Vagina (tissue), 2 donors: ENCODE results near the gene LIMA1. TPM values are rescaled to one million over a fixed set of nuclear protein-coding genes. Genes with fewer than 3 reads are reported as not detected.
"Not testable (repeated sequence)": the region's sequence is repeated elsewhere in the genome, so short reads cannot be mapped to it uniquely, and the experiment has no call there.

Experiments
- DNase-seq, 2 donors: peaks; one replicate each; pipeline ENCODE4 v3.0.0-alpha.2; 2017; ENCODE audit errors: extremely low spot score in 2 of 2
- H3K27ac ChIP-seq: fragments of 200-600 bp; sonication (generic); one replicate; pipeline ENCODE4 v1.5.1; 2019
- H3K27me3 ChIP-seq: fragments of 200-600 bp; sonication (generic); one replicate; pipeline ENCODE4 v1.5.1; 2019
- H3K36me3 ChIP-seq, 2 donors: fragments of 200-600 bp; sonication (generic); one replicate each; pipeline ENCODE4 v1.5.1; 2017 to 2019
- H3K4me1 ChIP-seq: fragments of 200-600 bp; sonication (generic); one replicate; pipeline ENCODE4 v1.5.1; 2019
- H3K4me3 ChIP-seq, 2 donors: fragments of 200-600 bp; sonication (generic); 1 replicate in 1 of 2; 2 replicates in 1 of 2; pipeline ENCODE4 v1.5.1; 2016 to 2019
- H3K9me3 ChIP-seq: fragments of 200-600 bp; sonication (generic); one replicate; pipeline ENCODE4 v1.5.1; 2019
- CTCF ChIP-seq, 3 experiments: fragments of 450-650 bp in 2 of 3; fragments of 200-600 bp in 1 of 3; sonication (generic) in 1 of 3; IDR thresholded peaks; one replicate each; pipeline ENCODE4 v1.5.1; 2017 to 2019; ENCODE audit warnings: antibody characterized with exemption in 3 of 3, mild to moderate bottlenecking in 2 of 3, moderate library complexity in 2 of 3
- POLR2A ChIP-seq, 2 donors: fragments of 450-650 bp; IDR thresholded peaks; one replicate each; pipeline ENCODE4 v1.6.1; 2017; ENCODE audit warnings: antibody characterized with exemption in 2 of 2, mild to moderate bottlenecking in 2 of 2, moderate library complexity in 2 of 2
- POLR2AphosphoS5 ChIP-seq, 2 donors: sonication (generic); formaldehyde crosslinking; IDR thresholded peaks; one replicate each; pipeline ENCODE4 v1.9.0; 2017; ENCODE audit warnings: antibody characterized with exemption in 2 of 2, mild to moderate bottlenecking in 2 of 2, low read depth in 1 of 2; ENCODE audit not compliant: insufficient read depth in 1 of 2
- intact Hi-C: fragments of 100-400 bp; cut with DNase I; formaldehyde crosslinking; loops from one replicate; pipeline ENCODE4 v1.15.1; 2023
- total RNA-seq: library from RNA; depleted of rRNA; stranded (reverse); fragments of >200 nt; gene quantifications from one replicate; pipeline ENCODE4 v1.2.3, GENCODE V29; 2016

The LIMA1 gene
- total RNA-seq, 1 donor from 2014 or later: 99.2 TPM

GRCh38 chr12:50221228-50222008 lies 61.9 kb downstream of the LIMA1 start:
- TF ChIP-seq POLR2AphosphoS5 (IDR thresholded peaks at IDR 0.05; ENCODE audit: insufficient read depth in 1 of 2, low read depth in 1 of 2) (peak; percentile 35 to 60), POLR2A (IDR thresholded peaks at IDR 0.05) (no peak)
- Histone ChIP-seq H3K27ac (peak overlapping the region; percentile 86), H3K27me3 (no peaks in the 10 kb centered on the region), H3K9me3 (no peaks in the 10 kb centered on the region), H3K4me1 (peaks cover 42% of the 10 kb centered on the region), H3K36me3 (no peaks in the 10 kb centered on the region), H3K4me3 (peak overlapping the region; percentile 47 to 55)
- DNase-seq: no peak
- intact Hi-C loops: loop anchor here (5.0 kb wide), 1 partner anchor 56 kb away; no protein-coding TSS in a partner anchor

- DNase-seq: no peak
- Histone ChIP-seq H3K4me3 (peak overlapping the region; percentile 47 to 55), H3K36me3 (no peaks in the 10 kb centered on the region), H3K4me1 (peaks cover 42% of the 10 kb centered on the region), H3K9me3 (no peaks in the 10 kb centered on the region), H3K27ac (peak overlapping the region; percentile 86), H3K27me3 (no peaks in the 10 kb centered on the region)
- intact Hi-C loops: loop anchor here (5.0 kb wide), 1 partner anchor 57 kb away; no protein-coding TSS in a partner anchor
- TF ChIP-seq POLR2AphosphoS5 (IDR thresholded peaks at IDR 0.05; ENCODE audit: insufficient read depth in 1 of 2, low read depth in 1 of 2) (peak in 1 of 2 donors; percentile 52), POLR2A (IDR thresholded peaks at IDR 0.05) (no peak)
These were observed 62.8 kb downstream of the LIMA1 start for GRCh38 chr12:50220363-50220995.

- H3K9me3 ChIP-seq: no peaks in the 10 kb centered on the region
- peak overlapping the region; percentile 86 for H3K27ac ChIP-seq
- DNase-seq: no peak
- H3K36me3 ChIP-seq: no peaks in the 10 kb centered on the region
- H3K27me3 ChIP-seq: no peaks in the 10 kb centered on the region
- no peak for TF ChIP-seq POLR2A (IDR thresholded peaks at IDR 0.05)
- TF ChIP-seq CTCF (IDR thresholded peaks at IDR 0.05): no peak
- TF ChIP-seq POLR2AphosphoS5 (IDR thresholded peaks at IDR 0.05; ENCODE audit: insufficient read depth in 1 of 2, low read depth in 1 of 2): no peak
- peak overlapping the region; percentile 47 to 55 for H3K4me3 ChIP-seq
- intact Hi-C loops: no loop called here
- peaks cover 44% of the 10 kb centered on the region for H3K4me1 ChIP-seq
These were observed 63.8 kb downstream of the LIMA1 start for GRCh38 chr12:50219544-50219943.

GRCh38 chr12:50219001-50219400 lies 64.3 kb downstream of the LIMA1 start:
- H3K9me3 ChIP-seq, H3K27me3 ChIP-seq, H3K36me3 ChIP-seq, intact Hi-C loops, DNase-seq, H3K4me3 ChIP-seq: not testable (repeated sequence)
- peak overlapping the region; percentile 86 for H3K27ac ChIP-seq
- H3K4me1 ChIP-seq: peaks cover 47% of the 10 kb centered on the region

- no peak overlapping the region for H3K4me3 ChIP-seq
- TF ChIP-seq POLR2A (IDR thresholded peaks at IDR 0.05) (no peak), POLR2AphosphoS5 (IDR thresholded peaks at IDR 0.05; ENCODE audit: insufficient read depth in 1 of 2, low read depth in 1 of 2) (no peak), CTCF (IDR thresholded peaks at IDR 0.05) (no peak)
- DNase-seq: no peak
- H3K9me3 ChIP-seq: no peaks in the 10 kb centered on the region
- intact Hi-C loops: no loop called here
- no peaks in the 10 kb centered on the region for H3K36me3 ChIP-seq
- peaks cover 47% of the 10 kb centered on the region for H3K4me1 ChIP-seq
- H3K27me3 ChIP-seq: no peaks in the 10 kb centered on the region
- H3K27ac ChIP-seq: no peak overlapping the region
These were observed 64.9 kb downstream of the LIMA1 start for GRCh38 chr12:50218386-50218785.

- H3K4me1 ChIP-seq: peaks cover 49% of the 10 kb centered on the region
- intact Hi-C loops: no loop called here
These were observed 66.1 kb downstream of the LIMA1 start for GRCh38 chr12:50217202-50217601.

More at GRCh38 chr12:50217202-50217601, 66.1 kb downstream of the LIMA1 start:
- Histone ChIP-seq H3K27me3 (no peaks in the 10 kb centered on the region), H3K4me3 (no peak overlapping the region), H3K9me3 (no peaks in the 10 kb centered on the region), H3K27ac (no peak overlapping the region), H3K36me3 (no peaks in the 10 kb centered on the region)
- no peak for TF ChIP-seq POLR2A (IDR thresholded peaks at IDR 0.05)
- no peak for TF ChIP-seq CTCF (IDR thresholded peaks at IDR 0.05)
- TF ChIP-seq POLR2AphosphoS5 (IDR thresholded peaks at IDR 0.05; ENCODE audit: insufficient read depth in 1 of 2, low read depth in 1 of 2): no peak
- no peak for DNase-seq
